ENCODE results near the gene SOX9. TPM values are rescaled to one million over a fixed set of nuclear protein-coding genes. Genes with fewer than 3 reads are reported as not detected.

Gene SOX9
- total and polyA plus RNA-seq, 8 donors: 5.8 to 69.5 (median 16.8) TPM

- no peak for TF ChIP-seq POLR2AphosphoS5 (IDR thresholded peaks at IDR 0.05)
- TF ChIP-seq POLR2A (IDR thresholded peaks at IDR 0.05): no peak
- no peak for TF ChIP-seq EP300 (IDR thresholded peaks at IDR 0.05)
- no peak for TF ChIP-seq CTCF (IDR thresholded peaks at IDR 0.05)
- intact Hi-C loops (cut with DNase I; ENCODE audit: low total_unique reads): no loop called here
- Histone ChIP-seq H3K4me1 (peaks cover 10 to 17% (median 13%) of the 10 kb centered on the region in 4 donors), H3K4me3 (no peak overlapping the region), H3K9me3 (no peaks in the 10 kb centered on the region), H3K36me3 (no peaks in the 10 kb centered on the region), H3K27ac (peak overlapping the region in 1 of 5 donors; percentile 43), H3K27me3 (no peaks in the 10 kb centered on the region)
- no peak for DNase-seq
- 65 to 73% (median 71%) methylated on average over 2 of the region's 2 CpGs for WGBS, 5 donors
These were observed 31.6 kb downstream of the SOX9 start for GRCh38 chr17:72152387-72152929.

GRCh38 chr17:72158895-72159885, 38.4 kb downstream of the SOX9 start:
- TF ChIP-seq POLR2AphosphoS5 (IDR thresholded peaks at IDR 0.05): no peak
- TF ChIP-seq EP300 (IDR thresholded peaks at IDR 0.05): no peak
- TF ChIP-seq POLR2A (IDR thresholded peaks at IDR 0.05): no peak
- no peak for TF ChIP-seq CTCF (IDR thresholded peaks at IDR 0.05)
- Histone ChIP-seq H3K4me1 (peaks cover 0 to 9% (median 3%) of the 10 kb centered on the region in 4 donors), H3K36me3 (no peaks in the 10 kb centered on the region), H3K27me3 (no peaks in the 10 kb centered on the region), H3K4me3 (no peak overlapping the region), H3K27ac (no peak overlapping the region), H3K9me3 (no peaks in the 10 kb centered on the region)
- intact Hi-C loops (cut with DNase I; ENCODE audit: low total_unique reads): no loop called here
- DNase-seq: peak in 1 of 2 donors; percentile 32
- 57 to 72% (median 65%) methylated on average over 15 of the region's 15 CpGs for WGBS, 5 donors

GRCh38 chr17:72162569-72162968, 41.7 kb downstream of the SOX9 start:
- Histone ChIP-seq H3K36me3 (no peaks in the 10 kb centered on the region), H3K27me3 (no peaks in the 10 kb centered on the region), H3K4me1 (peaks cover 0 to 9% (median 3%) of the 10 kb centered on the region in 4 donors), H3K9me3 (no peaks in the 10 kb centered on the region), H3K27ac (no peak overlapping the region), H3K4me3 (no peak overlapping the region)
- no peak for DNase-seq
- TF ChIP-seq POLR2A (IDR thresholded peaks at IDR 0.05): no peak
- TF ChIP-seq EP300 (IDR thresholded peaks at IDR 0.05): no peak
- TF ChIP-seq CTCF (IDR thresholded peaks at IDR 0.05): no peak
- TF ChIP-seq POLR2AphosphoS5 (IDR thresholded peaks at IDR 0.05): no peak
- intact Hi-C loops (cut with DNase I; ENCODE audit: low total_unique reads): no loop called here
- WGBS, 5 donors: 75 to 81% (median 79%) methylated on average over 2 of the region's 2 CpGs

GRCh38 chr17:72163474-72163873, 42.7 kb downstream of the SOX9 start:
- peaks cover 0 to 9% (median 3%) of the 10 kb centered on the region in 4 donors for H3K4me1 ChIP-seq
- intact Hi-C loops (cut with DNase I; ENCODE audit: low total_unique reads): no loop called here
- WGBS, 5 donors: 89 to 96% (median 94%) methylated on average over 2 of the region's 2 CpGs
- DNase-seq: no peak
- no peak for TF ChIP-seq POLR2AphosphoS5 (IDR thresholded peaks at IDR 0.05)
- no peak for TF ChIP-seq EP300 (IDR thresholded peaks at IDR 0.05)
- TF ChIP-seq POLR2A (IDR thresholded peaks at IDR 0.05): no peak
- no peak for TF ChIP-seq CTCF (IDR thresholded peaks at IDR 0.05)
- no peak overlapping the region for H3K27ac ChIP-seq
- no peak overlapping the region for H3K4me3 ChIP-seq
- H3K36me3 ChIP-seq: no peaks in the 10 kb centered on the region
- H3K27me3 ChIP-seq: no peaks in the 10 kb centered on the region
- H3K9me3 ChIP-seq: no peaks in the 10 kb centered on the region
